Measurements from ENCODE around the gene SLBP. TPM values are rescaled to one million over a fixed set of nuclear protein-coding genes. Genes with fewer than 3 reads are reported as not detected.

SLBP gene
- total and polyA plus RNA-seq, 2 of the 8 experiments (the other 6 are each of a cell fraction or from before 2014, with no cell fraction given): 44.1 to 49.0 TPM

DNA sequence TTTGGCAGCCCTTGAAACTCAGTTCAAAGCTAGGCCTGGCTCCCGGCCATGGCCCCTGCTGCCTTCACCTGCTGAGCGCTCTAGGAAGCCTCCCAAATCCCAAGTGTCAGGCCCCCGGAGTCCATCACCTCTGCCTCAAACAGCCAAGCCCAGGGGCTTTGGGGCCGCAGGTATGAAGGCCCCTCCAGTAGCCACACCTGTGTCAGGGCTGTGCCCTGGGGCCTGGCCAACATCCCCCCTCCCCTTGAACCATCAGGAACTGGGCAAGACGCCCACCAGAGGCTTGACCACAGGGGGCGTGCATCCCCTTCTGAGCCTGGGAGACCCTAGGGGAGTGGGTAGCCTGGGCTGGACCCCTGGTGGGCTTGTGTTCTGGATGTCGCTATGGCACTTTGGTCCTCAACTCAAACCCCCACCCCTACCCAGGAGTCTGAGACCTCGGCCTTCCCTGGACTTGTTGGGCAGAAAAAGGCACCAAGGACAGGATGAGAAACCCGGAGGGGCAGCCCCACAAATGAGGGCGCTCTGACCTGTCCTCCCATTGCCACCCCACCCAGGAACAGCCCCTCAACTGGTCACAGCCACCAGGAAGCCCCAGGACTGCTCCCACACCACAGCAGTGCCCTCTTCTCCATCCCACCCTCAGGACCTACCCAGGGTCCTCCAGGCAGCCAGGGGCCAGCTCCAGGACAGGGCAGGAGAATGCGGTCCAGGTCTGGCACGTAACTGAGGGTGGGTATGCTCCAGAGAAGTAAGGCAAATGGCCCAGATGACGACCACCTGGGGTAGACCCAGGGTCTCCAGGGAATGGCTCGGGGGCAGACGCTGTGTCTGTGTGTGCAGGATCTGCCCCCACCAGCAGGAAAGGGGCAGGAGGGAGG is 4.2 kb upstream of the SLBP start (continued):
- TF ChIP-seq, protein P1, sequence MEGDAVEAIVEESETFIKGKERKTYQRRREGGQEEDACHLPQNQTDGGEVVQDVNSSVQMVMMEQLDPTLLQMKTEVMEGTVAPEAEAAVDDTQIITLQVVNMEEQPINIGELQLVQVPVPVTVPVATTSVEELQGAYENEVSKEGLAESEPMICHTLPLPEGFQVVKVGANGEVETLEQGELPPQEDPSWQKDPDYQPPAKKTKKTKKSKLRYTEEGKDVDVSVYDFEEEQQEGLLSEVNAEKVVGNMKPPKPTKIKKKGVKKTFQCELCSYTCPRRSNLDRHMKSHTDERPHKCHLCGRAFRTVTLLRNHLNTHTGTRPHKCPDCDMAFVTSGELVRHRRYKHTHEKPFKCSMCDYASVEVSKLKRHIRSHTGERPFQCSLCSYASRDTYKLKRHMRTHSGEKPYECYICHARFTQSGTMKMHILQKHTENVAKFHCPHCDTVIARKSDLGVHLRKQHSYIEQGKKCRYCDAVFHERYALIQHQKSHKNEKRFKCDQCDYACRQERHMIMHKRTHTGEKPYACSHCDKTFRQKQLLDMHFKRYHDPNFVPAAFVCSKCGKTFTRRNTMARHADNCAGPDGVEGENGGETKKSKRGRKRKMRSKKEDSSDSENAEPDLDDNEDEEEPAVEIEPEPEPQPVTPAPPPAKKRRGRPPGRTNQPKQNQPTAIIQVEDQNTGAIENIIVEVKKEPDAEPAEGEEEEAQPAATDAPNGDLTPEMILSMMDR (IDR thresholded peaks at IDR 0.05; ENCODE audit: control extremely low read depth in 1 of 3, insufficient read depth in 1 of 3, low read depth in 1 of 3, low read length in 3 of 3): no peak
- no peak for TF ChIP-seq BACH1 (IDR thresholded peaks at IDR 0.05; ENCODE audit: low read length)
- TF ChIP-seq NANOG (IDR thresholded peaks at IDR 0.05; ENCODE audit: insufficient read depth, low read depth, low read length, poor library complexity, severe bottlenecking): no peak
- no peak for TF ChIP-seq ASH2L (IDR thresholded peaks at IDR 0.05; ENCODE audit: low read length)
- no peak for TF ChIP-seq POLR2A (IDR thresholded peaks at IDR 0.05; ENCODE audit: control extremely low read depth in 1 of 2, low read depth in 2 of 2, low read length in 2 of 2)
- TF ChIP-seq NRF1 (IDR thresholded peaks at IDR 0.05; ENCODE audit: low read depth, low read length): no peak
- no peak for TF ChIP-seq CREB1 (IDR thresholded peaks at IDR 0.05)

Data from H1 (cell line).